Neutrophil (primary cell): ENCODE data around the gene TRIM71.
"Not testable (repeated sequence)": the region's sequence is repeated elsewhere in the genome, so short reads cannot be mapped to it uniquely, and the experiment has no call there.

Source experiments
- H3K27ac ChIP-seq: fragments of 200-600 bp; sonication (generic); 2 replicates; pipeline ENCODE4 v1.5.1; 2016; ENCODE audit warnings: mild to moderate bottlenecking, moderate library complexity
- H3K27me3 ChIP-seq: fragments of 200-600 bp; sonication (generic); 2 replicates; pipeline ENCODE4 v1.6.0; 2016; ENCODE audit warnings: mild to moderate bottlenecking
- H3K36me3 ChIP-seq: fragments of 200-600 bp; sonication (generic); 2 replicates; pipeline ENCODE4 v1.5.1; 2017
- H3K4me1 ChIP-seq, 2 experiments: fragments of 200-600 bp in 1 of 2; sonication (generic) in 1 of 2; 1 replicate in 1 of 2; 2 replicates in 1 of 2; pipeline versions ENCODE4 v1.5.1 to v1.6.1; 2013 to 2016; ENCODE audit warnings: low read depth in 1 of 2, low read length in 1 of 2, mild to moderate bottlenecking in 1 of 2, moderate library complexity in 1 of 2; ENCODE audit not compliant: control insufficient read depth in 1 of 2, insufficient read depth in 1 of 2
- H3K4me3 ChIP-seq, 2 experiments: fragments of 200-600 bp in 1 of 2; sonication (generic) in 1 of 2; 1 replicate in 1 of 2; 2 replicates in 1 of 2; pipeline ENCODE4 v1.5.1; 2013 to 2016; ENCODE audit warnings: low read depth in 1 of 2, low read length in 1 of 2, mild to moderate bottlenecking in 1 of 2, moderate library complexity in 1 of 2
- H3K9me3 ChIP-seq: fragments of 200-600 bp; sonication (generic); 2 replicates; pipeline ENCODE4 v1.5.1; 2016
- CTCF ChIP-seq: fragments of 200-600 bp; sonication (generic); IDR thresholded peaks from 2 replicates; pipeline ENCODE4 v1.5.1; 2016; ENCODE audit warnings: antibody characterized with exemption

TRIM71 gene

GRCh38 chr3:32897001-32897601 lies 79.3 kb downstream of the TRIM71 start:
- Histone ChIP-seq H3K36me3 (no peaks in the 10 kb centered on the region), H3K27me3 (no peaks in the 10 kb centered on the region), H3K27ac (no peak overlapping the region), H3K4me3 (no peak overlapping the region), H3K4me1 (peaks cover 13% of the 10 kb centered on the region in 2 experiments), H3K9me3 (no peaks in the 10 kb centered on the region)
- no peak for TF ChIP-seq CTCF

DNA sequence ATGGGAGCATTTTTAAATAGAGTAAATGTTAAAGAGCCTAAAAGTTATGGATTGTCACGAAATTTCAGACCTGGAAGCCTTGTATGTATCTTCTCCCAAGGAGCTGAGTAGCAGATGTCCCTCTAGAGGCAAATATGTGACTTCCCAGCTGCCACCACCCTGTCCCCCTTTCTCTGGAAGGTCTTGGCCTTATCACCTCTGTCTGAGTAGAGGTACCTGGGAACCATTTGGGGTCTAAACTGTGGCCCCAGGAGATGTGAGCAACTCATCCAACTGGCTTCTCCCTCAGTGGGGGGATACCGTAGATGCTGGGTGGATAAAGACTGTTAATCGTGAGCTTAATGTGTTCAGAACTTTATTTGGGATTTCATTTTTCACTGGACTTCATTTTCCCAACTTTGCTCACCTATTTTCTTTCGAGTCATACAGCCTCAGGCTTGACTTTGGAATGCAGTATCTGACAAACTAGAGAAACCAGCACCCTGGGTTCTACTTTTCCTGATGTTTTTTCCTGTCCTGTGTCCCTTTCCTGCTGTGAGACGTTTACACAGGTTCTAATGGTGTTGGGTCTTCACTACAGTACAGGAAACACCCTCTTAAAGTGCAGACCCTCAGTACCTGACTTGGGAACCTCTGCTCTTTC lies 80.3 kb downstream of the TRIM71 start:
- H3K9me3 ChIP-seq: no peaks in the 10 kb centered on the region
- H3K27me3 ChIP-seq: no peaks in the 10 kb centered on the region
- no peaks in the 10 kb centered on the region for H3K36me3 ChIP-seq
- H3K27ac ChIP-seq: no peak overlapping the region
- peaks cover 13 to 17% of the 10 kb centered on the region in 2 experiments for H3K4me1 ChIP-seq
- no peak overlapping the region for H3K4me3 ChIP-seq
- no peak for TF ChIP-seq CTCF

DNA sequence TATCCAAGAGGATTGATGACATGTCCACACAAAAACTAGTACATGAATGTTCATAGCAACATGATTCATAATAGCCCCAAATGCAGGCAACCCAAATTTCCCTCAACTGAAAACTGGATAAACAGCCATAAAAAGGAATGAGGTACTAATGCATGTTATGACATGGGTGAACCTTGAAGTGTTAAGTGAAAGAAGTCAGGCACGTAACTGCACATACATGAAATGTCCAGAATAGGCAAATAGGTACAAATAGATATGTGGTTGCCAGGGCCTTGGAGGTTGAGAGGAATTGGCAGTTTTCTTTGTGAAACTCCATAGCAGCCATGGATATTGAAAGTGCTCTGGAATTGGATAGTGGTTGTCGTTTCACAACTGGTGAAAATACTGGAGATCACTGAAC lies 81.5 kb downstream of the TRIM71 start:
- Histone ChIP-seq H3K27ac (no peak overlapping the region), H3K27me3 (no peaks in the 10 kb centered on the region), H3K4me3 (no peak overlapping the region), H3K36me3 (no peaks in the 10 kb centered on the region), H3K4me1 (peaks cover 13 to 17% of the 10 kb centered on the region in 2 experiments), H3K9me3 (no peaks in the 10 kb centered on the region)
- TF ChIP-seq CTCF: no peak

- H3K36me3 ChIP-seq: no peaks in the 10 kb centered on the region
- no peak for TF ChIP-seq CTCF
- H3K9me3 ChIP-seq: no peaks in the 10 kb centered on the region
- H3K27ac ChIP-seq: peak overlapping the region; percentile 42
- no peak overlapping the region for H3K4me3 ChIP-seq
- no peaks in the 10 kb centered on the region for H3K27me3 ChIP-seq
- H3K4me1 ChIP-seq: peaks cover 13 to 17% of the 10 kb centered on the region in 2 experiments
Measured at GRCh38 chr3:32901005-32901932, 83.5 kb downstream of the TRIM71 start.

DNA sequence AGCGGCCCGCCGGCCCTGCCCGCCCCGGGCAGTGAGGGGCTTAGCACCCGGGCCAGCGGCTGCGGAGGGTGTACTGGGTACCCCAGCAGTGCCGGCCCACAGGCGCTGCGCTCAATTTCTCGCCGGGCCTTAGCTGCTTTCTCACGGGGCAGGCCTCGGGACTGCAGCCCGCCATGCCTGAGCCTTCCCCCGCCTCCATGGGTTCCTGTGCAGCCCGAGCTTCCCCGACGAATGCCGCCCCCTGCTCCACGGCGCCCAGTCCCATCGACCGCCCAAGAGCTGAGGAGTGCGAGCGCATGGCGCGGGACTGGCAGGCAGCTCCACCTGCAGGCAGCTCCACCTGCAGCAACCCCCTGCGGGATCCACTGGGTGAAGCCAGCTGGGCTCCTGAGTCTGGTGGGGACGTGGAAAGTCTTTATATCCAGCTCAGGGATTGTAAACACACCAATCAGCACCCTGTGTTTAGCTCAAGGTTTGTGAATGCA lies 85.1 kb downstream of the TRIM71 start:
- not testable (repeated sequence) for H3K27me3 ChIP-seq, H3K27ac ChIP-seq, H3K4me3 ChIP-seq, H3K9me3 ChIP-seq, H3K36me3 ChIP-seq
- peaks cover 13 to 17% of the 10 kb centered on the region in 2 experiments for H3K4me1 ChIP-seq
